ENCODE measurements around the gene SCFD2.
"Not testable (repeated sequence)": the region's sequence is repeated elsewhere in the genome, so short reads cannot be mapped to it uniquely, and the experiment has no call there.

SCFD2 gene

DNA sequence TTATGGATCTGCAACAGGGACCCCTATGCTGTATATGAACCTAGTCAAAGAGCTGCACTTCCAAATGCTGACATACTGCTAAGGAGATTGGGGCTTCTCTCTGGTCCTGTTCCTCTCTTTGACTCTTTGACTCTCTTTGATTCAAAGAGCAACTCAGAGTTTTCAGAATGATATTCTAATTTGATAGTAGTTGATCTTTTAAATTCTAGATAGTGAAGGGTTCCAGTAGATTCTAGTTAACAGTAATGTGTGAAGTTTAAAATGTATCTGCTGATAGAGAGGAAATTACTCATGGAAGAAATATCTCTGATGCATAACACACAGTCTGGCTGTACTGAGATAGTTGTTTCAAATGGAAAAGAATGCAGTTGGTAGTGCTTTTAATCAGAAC lies 264.7 kb downstream of the SCFD2 start:
- no peak for DNase-seq (ENCODE audit: low spot score)

- DNase-seq (ENCODE audit: low spot score) = no peak
Observed at GRCh38 chr4:53100501-53101190, 265.2 kb downstream of the SCFD2 start.

DNA sequence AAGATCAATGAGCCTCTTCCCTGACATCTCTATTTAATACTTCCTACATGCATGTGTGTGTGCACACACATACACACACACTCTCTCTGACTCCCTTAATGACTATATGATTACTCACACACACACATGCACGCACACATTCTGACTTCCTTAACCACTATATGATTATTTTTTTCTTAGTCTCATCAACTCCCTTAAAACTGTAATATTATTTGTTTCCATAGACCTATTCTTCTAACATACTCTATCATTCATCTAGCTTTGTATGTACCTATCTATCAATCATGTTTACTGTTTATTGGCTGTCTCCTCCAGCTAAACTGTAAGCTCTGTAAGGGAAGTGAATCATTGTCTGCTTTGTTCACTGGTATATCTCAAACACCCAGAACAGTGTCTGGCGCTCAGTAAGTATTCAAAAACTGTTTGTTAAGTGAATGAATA lies 267.2 kb downstream of the SCFD2 start:
- no peak for DNase-seq (ENCODE audit: low spot score)

- no peak for DNase-seq (ENCODE audit: low spot score)
Observed at GRCh38 chr4:53094040-53094439, 271.8 kb downstream of the SCFD2 start.

DNA sequence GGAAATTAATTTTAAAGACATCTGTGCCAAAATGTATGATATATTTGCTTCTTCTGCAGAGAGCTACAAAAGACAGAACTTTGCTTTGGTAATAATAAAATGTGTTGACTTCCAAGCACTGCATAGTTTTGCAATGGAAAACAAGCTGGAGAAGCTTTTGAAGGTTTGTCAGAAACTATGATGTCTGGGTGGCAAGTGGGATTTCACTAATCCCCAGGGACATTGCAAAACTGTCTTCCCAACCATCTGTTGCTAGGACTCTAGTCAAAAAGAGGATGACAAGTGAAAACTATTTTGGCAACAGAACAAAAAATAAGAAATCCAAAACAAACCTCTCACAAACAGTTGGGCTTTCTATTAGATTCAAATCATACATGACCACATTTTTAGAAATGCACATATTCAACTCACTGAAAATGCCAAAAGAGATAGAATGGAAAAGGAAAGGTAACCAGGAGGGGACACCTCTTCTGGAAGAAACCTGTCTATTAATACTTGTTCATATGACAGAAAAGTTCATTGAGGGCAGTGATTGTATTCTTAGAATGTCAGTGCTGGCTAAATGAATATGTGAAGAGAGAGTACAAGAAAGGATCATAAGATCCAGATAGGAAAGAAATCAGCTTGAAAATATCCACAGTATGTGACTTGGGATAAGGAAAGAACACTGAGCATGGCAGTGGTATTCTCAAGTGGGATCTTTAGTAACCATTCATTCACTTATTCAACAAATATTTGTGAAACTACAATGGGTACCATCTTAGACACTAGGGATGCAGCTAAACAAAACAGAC lies 275.7 kb downstream of the SCFD2 start:
- DNase-seq (ENCODE audit: low spot score) = no peak

DNA sequence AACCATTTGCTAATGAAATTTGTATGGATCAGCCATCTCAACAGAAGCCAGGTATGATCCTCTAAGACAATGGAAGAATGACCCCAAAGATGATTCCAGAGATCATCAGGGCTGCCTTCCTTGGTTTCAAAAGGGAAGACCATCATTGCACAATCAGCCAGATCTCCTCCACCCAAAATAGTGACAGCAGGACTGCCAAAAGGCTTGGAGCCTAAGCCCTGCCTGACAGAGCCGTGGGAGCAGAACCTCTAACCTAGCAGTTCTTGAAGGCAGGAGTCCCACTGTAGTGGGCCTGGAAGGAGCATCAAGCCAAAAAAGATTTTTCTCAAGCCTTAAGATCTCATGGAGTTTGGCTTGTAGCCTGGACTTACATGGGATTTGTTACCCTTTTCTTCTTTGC lies 277.7 kb downstream of the SCFD2 start:
- no peak for DNase-seq (ENCODE audit: low spot score)

DNA sequence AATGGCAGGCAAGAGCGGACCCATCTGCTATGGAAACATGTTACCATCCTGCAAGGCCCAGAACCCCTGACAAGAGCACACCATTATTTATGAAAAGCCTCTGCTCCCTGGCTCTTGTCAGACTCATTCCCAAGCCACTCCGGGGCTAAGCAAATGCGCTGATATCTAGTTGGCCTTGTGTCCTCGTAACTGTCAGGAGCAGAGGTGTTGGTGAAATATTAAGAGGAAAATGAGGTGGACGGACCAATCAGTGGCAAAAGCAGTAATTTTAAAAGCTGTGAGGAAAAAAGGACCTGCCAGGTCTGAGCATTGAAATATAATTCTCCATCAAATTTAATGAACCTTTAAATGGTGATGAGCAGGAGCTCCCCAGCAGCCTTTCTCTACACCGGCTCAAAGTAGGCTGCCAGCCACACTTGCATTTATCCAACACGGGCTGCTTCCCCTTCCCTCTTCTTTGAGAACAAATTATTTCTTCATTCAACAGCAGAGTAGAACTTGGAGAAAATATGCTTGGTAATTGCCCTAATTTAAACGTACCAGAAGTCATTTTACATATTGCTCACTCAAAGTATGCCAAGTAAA lies 289.4 kb downstream of the SCFD2 start:
- DNase-seq (ENCODE audit: low spot score) = no peak

DNA sequence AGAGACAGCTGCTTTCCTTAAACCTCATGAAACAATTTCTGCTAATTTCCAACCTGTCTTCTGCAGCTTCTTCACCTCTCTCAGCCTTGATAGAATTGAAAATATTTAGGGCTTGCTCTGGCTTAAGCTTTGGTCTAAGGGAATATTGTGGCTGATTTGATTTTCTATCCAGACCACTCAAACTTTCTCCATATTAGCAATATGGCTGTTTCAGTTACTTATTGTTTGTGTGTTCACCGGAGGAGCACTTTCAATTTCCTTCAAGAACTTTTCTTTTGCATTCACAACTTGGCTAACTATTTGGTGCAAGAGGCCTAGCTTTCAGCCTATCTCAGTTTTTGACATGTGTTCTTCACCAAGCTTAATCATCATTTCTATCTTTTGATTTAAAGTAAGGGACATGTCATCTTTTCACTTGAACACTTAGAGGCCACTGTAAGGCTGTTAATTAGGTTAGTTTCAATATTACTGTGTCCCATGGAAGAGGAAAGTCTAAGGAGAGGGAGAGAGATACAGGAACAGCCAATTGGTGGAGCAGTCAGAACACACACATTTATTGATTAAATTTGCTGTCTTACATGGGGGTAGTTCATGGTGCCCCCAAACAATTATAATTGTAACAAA lies 290.6 kb downstream of the SCFD2 start:
- no peak for DNase-seq (ENCODE audit: low spot score)

GRCh38 chr4:53068755-53069330 lies 297.0 kb downstream of the SCFD2 start:
- DNase-seq (ENCODE audit: low spot score) = no peak

DNA sequence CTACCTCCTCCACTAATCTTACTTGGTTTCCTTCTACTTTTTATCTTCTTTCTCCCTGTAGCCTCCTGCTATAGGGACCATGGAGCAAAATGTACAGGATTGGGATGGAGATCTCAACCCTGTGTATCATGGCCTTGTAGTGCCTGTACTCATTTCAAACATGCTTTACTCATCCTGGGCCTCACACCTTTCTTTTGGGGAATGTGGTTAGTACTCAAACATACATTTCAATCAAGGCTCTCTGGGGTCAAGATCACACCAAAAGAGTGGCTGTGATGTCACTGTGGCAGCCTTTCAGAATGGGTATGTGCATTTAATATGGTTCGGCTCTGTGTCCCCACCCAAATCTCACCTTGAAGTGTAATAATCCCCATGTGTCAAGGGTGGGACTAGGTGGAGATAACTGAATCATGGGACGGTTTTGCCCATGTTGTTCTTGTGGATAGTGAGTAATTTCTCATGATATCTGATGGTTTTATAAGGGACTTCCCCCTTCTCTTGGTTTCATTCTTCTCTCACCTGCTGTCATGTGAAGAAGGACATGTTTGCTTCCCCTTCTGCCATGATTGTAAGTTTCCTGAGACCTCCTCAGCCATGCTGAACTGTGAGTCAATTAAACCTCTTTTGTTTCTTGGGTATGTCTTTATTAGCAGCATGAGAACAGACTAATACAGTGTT lies 298.6 kb downstream of the SCFD2 start:
- DNase-seq (ENCODE audit: low spot score) = no peak

GRCh38 chr4:53066155-53066554 lies 299.7 kb downstream of the SCFD2 start:
- DNase-seq (ENCODE audit: low spot score) = no peak

- DNase-seq (ENCODE audit: low spot score) = no peak
Observed at GRCh38 chr4:53064609-53065008, 301.3 kb downstream of the SCFD2 start.

- DNase-seq (ENCODE audit: low spot score) = no peak
Observed at GRCh38 chr4:53061091-53061850, 304.6 kb downstream of the SCFD2 start.

GRCh38 chr4:53060278-53060677 lies 305.6 kb downstream of the SCFD2 start:
- no peak for DNase-seq (ENCODE audit: low spot score)

- DNase-seq (ENCODE audit: low spot score) = no peak
Observed at GRCh38 chr4:53059871-53060270, 306.0 kb downstream of the SCFD2 start.

DNA sequence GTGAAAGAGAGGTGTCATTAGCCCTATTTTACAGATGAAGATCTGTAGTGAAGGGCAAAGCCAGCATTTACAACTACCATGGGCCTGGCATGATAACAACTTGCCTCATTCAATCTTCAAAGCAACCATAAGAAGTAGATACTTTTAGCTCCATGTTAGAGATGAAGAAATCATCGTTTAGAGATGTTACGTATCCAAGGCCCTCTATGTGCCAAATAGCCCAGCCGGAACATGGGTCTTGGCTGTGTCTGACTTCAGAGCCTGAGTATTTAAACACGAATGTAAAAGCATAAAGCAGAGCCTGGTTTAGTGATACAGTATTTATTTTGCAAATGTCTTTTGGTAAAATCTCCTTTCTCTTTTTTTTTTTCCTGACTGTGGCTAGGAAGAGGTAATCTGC lies 306.6 kb downstream of the SCFD2 start:
- no peak for DNase-seq (ENCODE audit: low spot score)

- no peak for DNase-seq (ENCODE audit: low spot score)
Observed at GRCh38 chr4:53057679-53058078, 308.2 kb downstream of the SCFD2 start.

DNA sequence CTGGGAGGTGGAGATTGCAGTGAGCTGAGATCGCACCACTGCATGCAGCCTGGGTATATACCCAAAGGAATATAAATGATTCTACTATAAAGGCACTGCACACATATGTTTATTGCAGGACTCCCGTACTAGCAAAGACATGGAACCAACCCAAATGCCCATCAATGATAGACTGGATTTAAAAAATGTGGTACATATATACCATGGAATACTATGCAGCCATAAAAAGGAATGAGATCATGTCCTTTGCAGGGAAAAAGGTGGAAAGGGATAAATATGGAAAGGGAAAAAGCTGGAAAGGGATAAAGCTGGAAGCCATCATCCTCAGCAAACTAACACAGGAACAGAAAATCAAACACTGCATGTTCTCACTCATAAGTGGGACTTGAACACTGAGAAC lies 308.8 kb downstream of the SCFD2 start:
- not testable (repeated sequence) for DNase-seq (ENCODE audit: low spot score)

DNA sequence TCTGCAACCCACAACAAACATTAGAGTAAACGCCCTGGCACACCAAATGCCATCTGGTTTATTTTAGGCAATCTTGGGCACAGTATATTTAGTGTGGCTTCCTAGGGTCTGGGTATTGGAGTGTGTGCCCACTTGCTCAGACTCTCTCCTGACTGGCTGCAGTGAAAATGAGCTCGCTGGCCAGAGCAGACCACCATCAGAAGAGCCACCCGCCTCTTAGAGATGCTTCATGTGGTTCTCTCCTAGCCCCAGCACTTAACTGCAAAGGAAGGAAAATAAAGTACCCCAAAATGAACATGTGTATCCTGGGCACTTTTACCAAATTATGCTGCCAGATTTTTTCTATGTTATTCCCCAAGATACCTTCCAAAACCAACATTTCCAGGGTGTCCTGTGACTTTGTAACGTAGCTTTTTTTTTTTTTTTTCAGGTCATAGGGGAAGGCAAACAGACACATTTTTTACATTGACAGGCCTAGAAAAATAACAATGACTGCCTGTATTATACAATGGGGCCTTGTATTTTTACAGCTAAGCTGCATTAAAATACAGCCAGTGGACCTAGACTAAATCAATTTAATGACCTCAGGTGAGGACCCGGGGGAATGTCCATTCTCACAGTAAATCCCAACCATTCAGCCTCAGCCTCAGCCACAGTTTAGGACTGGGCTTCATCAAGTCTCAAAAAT lies 310.0 kb downstream of the SCFD2 start:
- DNase-seq (ENCODE audit: low spot score) = no peak

GRCh38 chr4:53055274-53055673 lies 310.6 kb downstream of the SCFD2 start:
- no peak for DNase-seq (ENCODE audit: low spot score)
